Measurements from ENCODE around the gene CGB1. TPM values are rescaled to one million over a fixed set of nuclear protein-coding genes. Genes with fewer than 3 reads are reported as not detected.

Gene CGB1
- polyA plus RNA-seq, 1 donor (not counting 4 experiments of a cell fraction or from before 2014, with no cell fraction given) = not detected

DNA sequence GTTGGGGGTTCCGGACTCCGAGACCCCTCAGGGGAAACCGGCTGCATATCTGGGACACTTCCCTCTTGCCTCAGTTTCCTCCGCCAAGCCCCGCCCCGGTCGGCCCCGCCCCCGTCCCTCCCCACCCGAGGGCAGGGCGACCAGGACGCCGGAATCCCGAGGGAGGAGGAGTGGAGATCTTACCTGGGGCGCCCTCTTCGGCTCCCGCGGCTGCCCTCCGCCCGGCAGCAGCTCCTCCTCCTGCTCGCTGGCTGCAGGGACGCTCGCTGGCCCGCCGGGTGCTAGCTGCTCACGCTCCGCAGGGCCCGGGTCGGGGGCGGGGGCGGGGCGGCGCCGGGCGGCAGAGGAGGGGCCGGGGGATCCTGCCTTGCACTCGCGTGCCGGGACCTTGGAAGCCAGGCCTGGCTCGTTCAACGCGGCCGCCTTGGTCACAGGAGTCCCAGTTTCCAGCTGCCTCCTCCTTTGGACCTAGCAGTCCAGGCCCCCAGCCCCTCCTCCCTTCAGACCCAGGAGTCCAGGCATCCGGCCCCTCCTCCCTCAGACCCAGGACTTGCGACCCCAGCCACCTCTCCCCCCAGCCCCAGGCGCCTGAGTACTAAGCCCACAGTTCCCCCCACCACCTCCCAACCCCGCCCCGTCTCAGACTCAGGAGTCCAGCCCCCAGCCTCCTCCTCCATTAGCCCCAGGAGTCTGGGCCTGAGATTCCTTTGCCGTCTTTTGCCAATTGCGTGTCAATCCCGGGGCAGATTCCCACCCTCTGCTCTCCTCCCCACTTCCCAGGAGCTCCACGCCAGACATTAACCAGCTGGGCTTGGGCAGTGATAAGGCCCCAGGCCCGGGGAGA is 28.3 kb upstream of the CGB1 start, which contains the start of gene NTF4:
Gene NTF4 (minus strand): TSS at position 51 of the 844 bp plus-strand sequence. CDS start 2,821 bp downstream, outside the sequence.
- Histone ChIP-seq H3K9me3 (ENCODE audit: control insufficient read depth, low read depth, low read length) (no peaks in the 10 kb centered on the region), H3K4me1 (ENCODE audit: control insufficient read depth, extremely low read depth, insufficient read depth, low read length) (peaks cover 12% of the 10 kb centered on the region), H3K4me3 (ENCODE audit: control insufficient read depth in 2 of 3, extremely low read depth in 1 of 3, insufficient read depth in 2 of 3, low read depth in 1 of 3, low read length in 3 of 3) (peak within 1 kb of the TSS; percentile 56 to 85 (median 71)), H3K36me3 (ENCODE audit: control insufficient read depth in 2 of 2, extremely low read depth in 1 of 2, insufficient read depth in 2 of 2, low read length in 2 of 2) (peaks cover 3 to 4% of the 10 kb centered on the region in 2 experiments), H3K27ac (ENCODE audit: control insufficient read depth, insufficient read depth, low read length) (peak within 1 kb of the TSS; percentile 80), H3K4me2 (ENCODE audit: control insufficient read depth, extremely low read depth, insufficient read depth, low read depth, low read length) (peak within 1 kb of the TSS; percentile 84), H2AFZ (ENCODE audit: control insufficient read depth, low read length) (no peak within 1 kb of the TSS), H3K9ac (ENCODE audit: control insufficient read depth, extremely low read depth, insufficient read depth, low read length) (peak within 1 kb of the TSS; percentile 70), H3K79me2 (ENCODE audit: control insufficient read depth, insufficient read depth, low read length) (no peaks in the 10 kb centered on the region), H3K9me1 (ENCODE audit: control insufficient read depth, extremely low read depth, insufficient read depth, low read length) (peaks cover 2% of the 10 kb centered on the region), H3K27me3 (ENCODE audit: control insufficient read depth, extremely low read depth, insufficient read depth, low read length) (peaks cover 19% of the 10 kb centered on the region), H4K20me1 (ENCODE audit: control insufficient read depth, extremely low read depth, insufficient read depth, low read length) (no peaks in the 10 kb centered on the region)
- FAIRE-seq (no peak), DNase-seq (ENCODE audit: low read depth, low spot score) (no peak)
- dilution Hi-C loops (cut with MboI; ENCODE audit: extremely low pct_ligation_motif_present, low sequenced_read_pairs) = no loop called here
- TF ChIP-seq CTCF (optimal IDR thresholded peaks at IDR 0.05 in 1 of 3, IDR thresholded peaks at IDR 0.05 in 1 of 3, conservative IDR thresholded peaks at IDR 0.05 in 1 of 3; ENCODE audit: extremely low read depth in 1 of 3, insufficient read depth in 2 of 3, low read length in 3 of 3) (peak in 2 of 3 experiments; percentile 7 to 54), EZH2 (IDR thresholded peaks at IDR 0.05; ENCODE audit: low read length) (no peak)

- no peak for DNase-seq (ENCODE audit: low read depth, low spot score)
- dilution Hi-C loops (cut with MboI; ENCODE audit: extremely low pct_ligation_motif_present, low sequenced_read_pairs) = no loop called here
- Histone ChIP-seq H3K4me3 (ENCODE audit: control insufficient read depth in 2 of 3, extremely low read depth in 1 of 3, insufficient read depth in 2 of 3, low read depth in 1 of 3, low read length in 3 of 3) (peak overlapping the region; percentile 56 to 85 (median 71)), H3K4me2 (ENCODE audit: control insufficient read depth, extremely low read depth, insufficient read depth, low read depth, low read length) (peak overlapping the region; percentile 84), H3K9ac (ENCODE audit: control insufficient read depth, extremely low read depth, insufficient read depth, low read length) (peak overlapping the region; percentile 70), H3K36me3 (ENCODE audit: control insufficient read depth in 2 of 2, extremely low read depth in 1 of 2, insufficient read depth in 2 of 2, low read length in 2 of 2) (peaks cover 3 to 4% of the 10 kb centered on the region in 2 experiments), H3K9me3 (ENCODE audit: control insufficient read depth, low read depth, low read length) (no peaks in the 10 kb centered on the region), H3K4me1 (ENCODE audit: control insufficient read depth, extremely low read depth, insufficient read depth, low read length) (peaks cover 12% of the 10 kb centered on the region), H3K27ac (ENCODE audit: control insufficient read depth, insufficient read depth, low read length) (peak overlapping the region; percentile 80), H3K9me1 (ENCODE audit: control insufficient read depth, extremely low read depth, insufficient read depth, low read length) (peaks cover 2% of the 10 kb centered on the region), H4K20me1 (ENCODE audit: control insufficient read depth, extremely low read depth, insufficient read depth, low read length) (no peaks in the 10 kb centered on the region), H2AFZ (ENCODE audit: control insufficient read depth, low read length) (no peak overlapping the region), H3K79me2 (ENCODE audit: control insufficient read depth, insufficient read depth, low read length) (no peaks in the 10 kb centered on the region), H3K27me3 (ENCODE audit: control insufficient read depth, extremely low read depth, insufficient read depth, low read length) (peaks cover 18% of the 10 kb centered on the region)
- FAIRE-seq = peak; percentile 89
- TF ChIP-seq EZH2 (IDR thresholded peaks at IDR 0.05; ENCODE audit: low read length) (no peak), CTCF (optimal IDR thresholded peaks at IDR 0.05 in 1 of 3, IDR thresholded peaks at IDR 0.05 in 1 of 3, conservative IDR thresholded peaks at IDR 0.05 in 1 of 3; ENCODE audit: extremely low read depth in 1 of 3, insufficient read depth in 2 of 3, low read length in 3 of 3) (no peak)
Observed at GRCh38 chr19:49064029-49064629, 27.4 kb upstream of the CGB1 start.
